K562 (cell line): ENCODE measurements around the gene RXRA. TPM values are rescaled to one million over a fixed set of nuclear protein-coding genes. Genes with fewer than 3 reads are reported as not detected.

Experiments
- E2F3 ChIP-seq: fragments of 250-450 bp; sonication (Bioruptor Pico); IDR thresholded peaks from 2 replicates; pipeline ENCODE4 v1.4.0; 2020; ENCODE audit warnings: mild to moderate bottlenecking
- ELF2 ChIP-seq: fragments of 250-450 bp; sonication (Bioruptor Pico); IDR thresholded peaks from 2 replicates; pipeline ENCODE4 v1.5.0; 2021; ENCODE audit warnings: mild to moderate bottlenecking
- FOXO4 ChIP-seq: fragments of 450-650 bp; formaldehyde crosslinking; IDR thresholded peaks from 2 replicates; pipeline ENCODE4 v1.4.0; 2020; ENCODE audit warnings: mild to moderate bottlenecking, moderate library complexity
- GABPA ChIP-seq: fragments of 200-800 bp; sonication (Bioruptor generic); conservative IDR thresholded peaks from 2 replicates; pipeline ENCODE4 v1.6.1; 2016; ENCODE audit warnings: low read depth, missing genetic modification characterization, missing compliant biosample characterization
- HDAC6 ChIP-seq: IDR thresholded peaks from 2 replicates; pipeline ENCODE4 v1.6.1; 2012; ENCODE audit warnings: low read depth, mild to moderate bottlenecking, control low read depth, inconsistent platforms, low read length, moderate library complexity
- HDGF ChIP-seq: fragments of 450-650 bp; IDR thresholded peaks from 2 replicates; pipeline ENCODE4 v1.6.1; 2016
- MCM5 ChIP-seq: fragments of 450-650 bp; IDR thresholded peaks from 2 replicates; pipeline ENCODE4 v1.6.1; 2016; ENCODE audit warnings: low read depth
- POLR2G ChIP-seq: fragments of 200-400 bp; formaldehyde crosslinking; IDR thresholded peaks from 2 replicates; pipeline ENCODE4 v1.6.1; 2017; ENCODE audit warnings: low read depth, mild to moderate bottlenecking, antibody characterized with exemption, low read length, moderate library complexity
- RBBP5 ChIP-seq: fragments of 200-600 bp; sonication (generic); IDR thresholded peaks from 2 replicates; pipeline ENCODE4 v1.6.1; 2012; ENCODE audit warnings: borderline replicate concordance, mild to moderate bottlenecking, low read length, control low read depth, inconsistent platforms; ENCODE audit not compliant: insufficient read depth, poor library complexity, severe bottlenecking
- SP2 ChIP-seq: IDR thresholded peaks from 2 replicates; pipeline ENCODE4 v1.6.1; 2011; ENCODE audit warnings: mild to moderate bottlenecking, low read depth, low read length, moderate library complexity; ENCODE audit not compliant: poor library complexity, severe bottlenecking; ENCODE audit errors: extremely low read depth
- TCF7 ChIP-seq: sonication (generic); IDR thresholded peaks from 2 replicates; pipeline ENCODE4 v1.6.1; 2016; ENCODE audit warnings: antibody characterized with exemption, borderline replicate concordance
- TCFL5 ChIP-seq: fragments of 250-450 bp; sonication (Bioruptor Pico); conservative IDR thresholded peaks from 2 replicates; pipeline ENCODE4 v1.6.1; 2021; ENCODE audit warnings: mild to moderate bottlenecking, moderate library complexity, matching md5 sums
- TEAD2 ChIP-seq: fragments of 450-650 bp; IDR thresholded peaks from 2 replicates; pipeline ENCODE4 v1.6.1; 2016; ENCODE audit warnings: missing genetic modification characterization, control low read depth, missing compliant biosample characterization
- TGIF2 ChIP-seq: sonication (generic); formaldehyde crosslinking; IDR thresholded peaks from 2 replicates; pipeline ENCODE4 v1.8.1; 2022; ENCODE audit warnings: mild to moderate bottlenecking, missing genetic modification reagents, moderate library complexity
- ZFX ChIP-seq: sonication (generic); formaldehyde crosslinking; IDR thresholded peaks from 2 replicates; pipeline ENCODE4 v1.8.0; 2022; ENCODE audit warnings: mild to moderate bottlenecking, missing genetic modification reagents, moderate library complexity
- ZHX1 ChIP-seq: fragments of 150-350 bp; conservative IDR thresholded peaks from 2 replicates; pipeline ENCODE4 v1.6.1; 2014; ENCODE audit warnings: low read length
- ZNF146 ChIP-seq: IDR thresholded peaks from one replicate; pipeline ENCODE4 v1.6.1; 2018; ENCODE audit warnings: missing compliant biosample characterization; ENCODE audit not compliant: unreplicated experiment
- ZNF24 ChIP-seq: fragments of 450-650 bp; IDR thresholded peaks from 2 replicates; pipeline ENCODE4 v1.6.1; 2016
- ZNF695 ChIP-seq: fragments of 450-650 bp; formaldehyde crosslinking; IDR thresholded peaks from 2 replicates; pipeline ENCODE4 v1.4.0; 2020; ENCODE audit warnings: mild to moderate bottlenecking, moderate library complexity
- ZNF778 ChIP-seq: fragments of 450-650 bp; formaldehyde crosslinking; IDR thresholded peaks from 2 replicates; pipeline ENCODE4 v1.4.0; 2020; ENCODE audit warnings: mild to moderate bottlenecking, moderate library complexity
- polyA plus RNA-seq, 8 experiments: library from polyadenylated mRNA; depleted of rRNA in 4 of 8; stranded (reverse) in 5 of 8; unstranded in 3 of 8; fragments of >200 nt; fragmentation: Nextera tagmentation in 2 of 8; fragmentation: Illumina TruSeq in 1 of 8; extraction: Ambion mirVana in 2 of 8; extraction: Trizol in 1 of 8; gene quantifications; 2 replicates each; pipeline versions ENCODE4 v1.2.1 to v1.2.3, GENCODE V29; 2011 to 2014; ENCODE audit warnings: inconsistent platforms in 1 of 8, missing spikeins in 1 of 8
- total RNA-seq, 7 experiments: library from RNA; depleted of rRNA in 6 of 7; stranded (reverse); fragments of >200 nt in 6 of 7; fragmentation: Illumina TruSeq in 2 of 7; extraction: Trizol in 2 of 7; gene quantifications; 2 replicates each; pipeline versions ENCODE4 v1.2.1 to v1.2.3, GENCODE V29; 2011 to 2021; ENCODE audit warnings: low replicate concordance in 1 of 7
- TF ChIP-seq, protein P1 (sequence below): sonication (generic); formaldehyde crosslinking; IDR thresholded peaks from 2 replicates; pipeline ENCODE4 v1.8.1; 2023; ENCODE audit warnings: mild to moderate bottlenecking, missing genetic modification reagents
- TF ChIP-seq, protein P2 (sequence below): sonication (generic); formaldehyde crosslinking; IDR thresholded peaks from 2 replicates; pipeline ENCODE4 v1.8.0; 2022; ENCODE audit warnings: missing genetic modification reagents, mild to moderate bottlenecking, borderline replicate concordance

The RXRA gene
- total and polyA plus RNA-seq, 9 of the 15 experiments (the other 6 are each of a cell fraction or from before 2014, with no cell fraction given), result 0.35 to 23.6 (median 4.6) TPM

DNA sequence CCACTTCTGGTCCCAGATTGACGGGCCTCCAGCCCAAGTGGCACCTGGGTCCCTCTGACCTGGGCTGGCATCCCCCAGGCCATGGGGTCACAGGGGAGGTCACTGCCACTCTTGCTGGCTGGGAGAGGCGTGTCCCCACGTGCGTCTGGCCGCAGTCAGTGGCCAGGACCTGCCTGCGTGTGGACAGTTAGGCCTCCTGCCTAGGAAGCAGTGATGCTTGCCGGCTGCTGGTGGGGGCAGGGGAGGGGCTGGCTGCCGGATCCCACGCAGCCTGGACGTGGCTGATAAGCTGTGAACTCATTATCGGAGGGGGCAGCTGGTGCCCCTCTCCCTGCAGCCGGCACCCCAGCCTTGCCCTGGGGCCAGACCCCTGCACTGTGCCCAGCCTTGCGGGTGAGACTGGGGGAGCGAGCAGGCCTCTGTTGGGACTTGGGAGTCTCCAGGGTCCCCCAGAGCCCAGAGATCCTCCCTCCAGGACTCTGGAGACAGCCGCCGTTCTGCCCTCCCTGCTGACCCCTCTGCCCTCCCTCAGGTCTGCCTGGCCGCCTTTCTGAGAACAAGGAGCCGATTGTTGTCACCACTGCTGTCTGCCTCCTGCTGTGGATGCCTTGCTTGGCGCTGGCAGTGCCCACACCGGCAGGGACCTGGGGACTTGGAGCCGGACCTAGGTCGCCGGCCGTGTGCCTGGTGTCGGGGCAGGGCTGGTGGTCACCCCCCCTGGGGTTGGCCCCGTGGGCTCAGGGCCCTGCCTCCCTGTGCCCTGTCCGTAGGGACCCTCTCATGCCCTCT lies 12.3 kb downstream of the RXRA start (continued):
- TF ChIP-seq ZNF146 (CRISPR knock-in tag), result no peak
- TF ChIP-seq ELF2 (CRISPR knock-in tag), result no peak
- no peak for TF ChIP-seq GABPA (tag)
- no peak for TF ChIP-seq FOXO4 (CRISPR knock-in tag)
- TF ChIP-seq, protein P1, sequence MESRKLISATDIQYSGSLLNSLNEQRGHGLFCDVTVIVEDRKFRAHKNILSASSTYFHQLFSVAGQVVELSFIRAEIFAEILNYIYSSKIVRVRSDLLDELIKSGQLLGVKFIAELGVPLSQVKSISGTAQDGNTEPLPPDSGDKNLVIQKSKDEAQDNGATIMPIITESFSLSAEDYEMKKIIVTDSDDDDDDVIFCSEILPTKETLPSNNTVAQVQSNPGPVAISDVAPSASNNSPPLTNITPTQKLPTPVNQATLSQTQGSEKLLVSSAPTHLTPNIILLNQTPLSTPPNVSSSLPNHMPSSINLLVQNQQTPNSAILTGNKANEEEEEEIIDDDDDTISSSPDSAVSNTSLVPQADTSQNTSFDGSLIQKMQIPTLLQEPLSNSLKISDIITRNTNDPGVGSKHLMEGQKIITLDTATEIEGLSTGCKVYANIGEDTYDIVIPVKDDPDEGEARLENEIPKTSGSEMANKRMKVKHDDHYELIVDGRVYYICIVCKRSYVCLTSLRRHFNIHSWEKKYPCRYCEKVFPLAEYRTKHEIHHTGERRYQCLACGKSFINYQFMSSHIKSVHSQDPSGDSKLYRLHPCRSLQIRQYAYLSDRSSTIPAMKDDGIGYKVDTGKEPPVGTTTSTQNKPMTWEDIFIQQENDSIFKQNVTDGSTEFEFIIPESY (CRISPR knock-in tag), result peak; percentile 56; the same call in 1 of the 2 replicates
- no peak for TF ChIP-seq RBBP5
- peak; percentile 69 for TF ChIP-seq ZFX
- peak; percentile 98 for TF ChIP-seq ZNF24
- no peak for TF ChIP-seq ZNF778 (CRISPR knock-in tag)
- TF ChIP-seq HDAC6, result no peak
- TF ChIP-seq MCM5, result no peak
- no peak for TF ChIP-seq TEAD2
- 0 out of 2 replicates have a peak, but pooled peaks have one; percentile 32 for TF ChIP-seq TCF7
- no peak for TF ChIP-seq TCFL5 (CRISPR knock-in tag)
- TF ChIP-seq TGIF2 (CRISPR knock-in tag), result no peak
- TF ChIP-seq SP2, result no peak
- no peak for TF ChIP-seq E2F3 (CRISPR knock-in tag)
- TF ChIP-seq ZNF695 (CRISPR knock-in tag), result no peak
- TF ChIP-seq, protein P2, sequence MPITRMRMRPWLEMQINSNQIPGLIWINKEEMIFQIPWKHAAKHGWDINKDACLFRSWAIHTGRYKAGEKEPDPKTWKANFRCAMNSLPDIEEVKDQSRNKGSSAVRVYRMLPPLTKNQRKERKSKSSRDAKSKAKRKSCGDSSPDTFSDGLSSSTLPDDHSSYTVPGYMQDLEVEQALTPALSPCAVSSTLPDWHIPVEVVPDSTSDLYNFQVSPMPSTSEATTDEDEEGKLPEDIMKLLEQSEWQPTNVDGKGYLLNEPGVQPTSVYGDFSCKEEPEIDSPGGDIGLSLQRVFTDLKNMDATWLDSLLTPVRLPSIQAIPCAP (CRISPR knock-in tag), result no peak
- no peak for TF ChIP-seq ZHX1
- TF ChIP-seq POLR2G, result 0 out of 2 replicates have a peak, but pooled peaks have one; percentile 47
- TF ChIP-seq HDGF, result no peak
